H9 (cell line): ENCODE results near the gene HYDIN. TPM values are rescaled to one million over a fixed set of nuclear protein-coding genes. Genes with fewer than 3 reads are reported as not detected.
"Not testable (repeated sequence)": the region's sequence is repeated elsewhere in the genome, so short reads cannot be mapped to it uniquely, and the experiment has no call there.

ENCODE experiments used
- DNase-seq: peaks from one replicate; pipeline ENCODE4 v3.0.0-alpha.2; 2017
- H2AFZ ChIP-seq: one replicate; pipeline ENCODE4 v1.6.1; 2013; ENCODE audit warnings: mild to moderate bottlenecking, low read length, control low read depth, moderate library complexity
- H2AK5ac ChIP-seq: 2 replicates; pipeline ENCODE4 v1.6.1; 2013; ENCODE audit warnings: low read length, control low read depth, mixed read lengths; ENCODE audit not compliant: insufficient read length
- H2BK120ac ChIP-seq: one replicate; pipeline ENCODE4 v1.6.1; 2013; ENCODE audit warnings: low read depth, mild to moderate bottlenecking, low read length, control low read depth, inconsistent platforms; ENCODE audit not compliant: poor library complexity, severe bottlenecking
- H2BK12ac ChIP-seq: 2 replicates; pipeline ENCODE4 v1.6.1; 2013; ENCODE audit warnings: low read length, control low read depth, mixed read lengths, low read depth; ENCODE audit not compliant: insufficient read length
- H2BK15ac ChIP-seq: 2 replicates; pipeline ENCODE4 v1.6.1; 2013; ENCODE audit warnings: low read depth, low read length, control low read depth
- H2BK20ac ChIP-seq: one replicate; pipeline ENCODE4 v1.6.1; 2013; ENCODE audit warnings: low read depth, mild to moderate bottlenecking, low read length, control low read depth, inconsistent platforms; ENCODE audit not compliant: poor library complexity, severe bottlenecking
- H2BK5ac ChIP-seq: 2 replicates; pipeline ENCODE4 v1.6.1; 2013; ENCODE audit warnings: low read length, control low read depth, mixed read lengths; ENCODE audit not compliant: insufficient read length
- H3K14ac ChIP-seq: 2 replicates; pipeline ENCODE4 v1.6.1; 2013; ENCODE audit warnings: low read length, control low read depth; ENCODE audit not compliant: insufficient read depth
- H3K18ac ChIP-seq: 2 replicates; pipeline ENCODE4 v1.6.1; 2013; ENCODE audit warnings: low read depth, mild to moderate bottlenecking, mixed read lengths, low read length, control low read depth; ENCODE audit not compliant: insufficient read length
- H3K23ac ChIP-seq: 2 replicates; pipeline ENCODE4 v1.6.1; 2013; ENCODE audit warnings: low read length, control low read depth, mixed read lengths, low read depth; ENCODE audit not compliant: insufficient read length
- H3K23me2 ChIP-seq: 2 replicates; pipeline ENCODE4 v1.6.1; 2013; ENCODE audit warnings: low read depth, mild to moderate bottlenecking, mixed read lengths, low read length, control low read depth; ENCODE audit not compliant: insufficient read length, poor library complexity, severe bottlenecking
- H3K27ac ChIP-seq: 2 replicates; pipeline ENCODE4 v1.5.1; 2013; ENCODE audit warnings: low read length, control low read depth, mixed read lengths, low read depth; ENCODE audit not compliant: insufficient read length
- H3K27me3 ChIP-seq: 2 replicates; pipeline ENCODE4 v1.6.1; 2013; ENCODE audit warnings: low read length, control low read depth, inconsistent platforms; ENCODE audit not compliant: insufficient read depth
- H3K4ac ChIP-seq: 2 replicates; pipeline ENCODE4 v1.6.1; 2013; ENCODE audit warnings: low read depth, mild to moderate bottlenecking, control low read depth, inconsistent platforms, low read length, moderate library complexity
- H3K4me1 ChIP-seq: 2 replicates; pipeline ENCODE4 v1.6.1; 2013; ENCODE audit warnings: low read length, control low read depth, inconsistent platforms; ENCODE audit not compliant: insufficient read depth
- H3K4me2 ChIP-seq: 2 replicates; pipeline ENCODE4 v1.6.1; 2013; ENCODE audit warnings: low read length, control low read depth, mixed read lengths; ENCODE audit not compliant: insufficient read length, insufficient read depth
- H3K56ac ChIP-seq: 2 replicates; pipeline ENCODE4 v1.6.1; 2013; ENCODE audit warnings: low read depth, mild to moderate bottlenecking, mixed read lengths, low read length, control low read depth; ENCODE audit not compliant: insufficient read length
- H3K79me1 ChIP-seq: 2 replicates; pipeline ENCODE4 v1.6.1; 2013; ENCODE audit warnings: low read depth, mild to moderate bottlenecking, moderate library complexity, low read length, control low read depth, inconsistent platforms; ENCODE audit not compliant: insufficient read depth, poor library complexity, severe bottlenecking
- H3K79me2 ChIP-seq: 2 replicates; pipeline ENCODE4 v1.6.1; 2013; ENCODE audit warnings: low read length, control low read depth, inconsistent platforms; ENCODE audit not compliant: insufficient read depth
- H3K9ac ChIP-seq: 2 replicates; pipeline ENCODE4 v1.6.1; 2013; ENCODE audit warnings: low read length, control low read depth, mixed read lengths; ENCODE audit not compliant: insufficient read length; ENCODE audit errors: extremely low read depth
- H3K9me3 ChIP-seq: one replicate; pipeline ENCODE4 v1.6.1; 2013; ENCODE audit warnings: low read depth, low read length, inconsistent platforms; ENCODE audit not compliant: control insufficient read depth
- H3T11ph ChIP-seq: one replicate; pipeline ENCODE4 v1.6.1; 2013; ENCODE audit warnings: mild to moderate bottlenecking, low read length, control low read depth, inconsistent platforms
- H4K20me1 ChIP-seq: one replicate; pipeline ENCODE4 v1.6.1; 2013; ENCODE audit not compliant: control insufficient read depth, insufficient read length, insufficient read depth
- H4K5ac ChIP-seq: 2 replicates; pipeline ENCODE4 v1.6.1; 2013; ENCODE audit warnings: low read depth, mild to moderate bottlenecking, mixed read lengths, low read length, control low read depth; ENCODE audit not compliant: insufficient read length
- H4K8ac ChIP-seq: replicated peaks from 2 replicates; pipeline ENCODE4 v1.6.1; 2013; ENCODE audit warnings: low read length, control low read depth, mixed read lengths, low read depth; ENCODE audit not compliant: insufficient read length
- H4K91ac ChIP-seq: 2 replicates; pipeline ENCODE4 v1.6.1; 2013; ENCODE audit warnings: low read depth, mild to moderate bottlenecking, moderate library complexity, mixed read lengths, low read length, control low read depth; ENCODE audit not compliant: insufficient read length
- H3K27ac Mint-ChIP-seq, 3 experiments: 2 replicates in 2 of 3; 3 replicates in 1 of 3; pipeline ENCODE4 v1.8.0; 2020 to 2021; ENCODE audit warnings: mixed read lengths in 3 of 3, mild to moderate bottlenecking in 1 of 3, moderate library complexity in 1 of 3
- H3K27me3 Mint-ChIP-seq: 2 replicates; pipeline ENCODE4 v1.8.0; 2021; ENCODE audit warnings: low read depth, mild to moderate bottlenecking, moderate library complexity, mixed read lengths
- H3K36me3 Mint-ChIP-seq, 3 experiments: 2 replicates in 2 of 3; 3 replicates in 1 of 3; pipeline ENCODE4 v1.8.0; 2020 to 2021; ENCODE audit warnings: low read depth in 3 of 3, mixed read lengths in 3 of 3; ENCODE audit not compliant: insufficient read depth in 1 of 3
- H3K4me1 Mint-ChIP-seq, 2 experiments: 2 replicates each; pipeline ENCODE4 v1.8.0; 2020; ENCODE audit warnings: mixed read lengths in 2 of 2
- H3K4me3 Mint-ChIP-seq, 2 experiments: 2 replicates in 1 of 2; 3 replicates in 1 of 2; pipeline ENCODE4 v1.8.0; 2020 to 2021; ENCODE audit warnings: mild to moderate bottlenecking in 2 of 2, mixed read lengths in 2 of 2, moderate library complexity in 1 of 2
- H3K9me3 Mint-ChIP-seq, 2 experiments: 2 replicates in 1 of 2; 3 replicates in 1 of 2; pipeline ENCODE4 v1.8.0; 2020; ENCODE audit warnings: mild to moderate bottlenecking in 2 of 2, mixed read lengths in 2 of 2, moderate library complexity in 1 of 2
- CTCF ChIP-seq: fragments of 200-600 bp; sonication (generic); conservative IDR thresholded peaks from 3 replicates; pipeline ENCODE4 v1.8.0; 2021; ENCODE audit warnings: antibody characterized with exemption, mild to moderate bottlenecking
- WGBS: extraction: QIAGEN DNeasy Blood & Tissue Kit; methylation state at CpG from one replicate; pipeline ENCODE4 v1.1.7; 2013; ENCODE audit warnings: missing lambda C conversion rate, low lambda C conversion rate, mixed read lengths; ENCODE audit not compliant: insufficient read length; ENCODE audit errors: extremely low coverage; 5-methylcytosine and 5-hydroxymethylcytosine counted together
- total RNA-seq: library from RNA; stranded (reverse); gene quantifications from 2 replicates; pipeline ENCODE4 v1.2.1, GENCODE V29; 2021

Gene HYDIN
- total RNA-seq, 1 experiment from 2014 or later = 1.7 TPM

GRCh38 chr16:70968332-70968731, 262.2 kb downstream of the HYDIN start:
- not testable (repeated sequence) for H2BK12ac ChIP-seq, H2BK20ac ChIP-seq, H4K8ac ChIP-seq, H3K27ac Mint-ChIP-seq, H3K4ac ChIP-seq, H3K23ac ChIP-seq, DNase-seq, H3K56ac ChIP-seq, H2BK5ac ChIP-seq, H2BK15ac ChIP-seq, H3K27ac ChIP-seq, H4K91ac ChIP-seq, H2AFZ ChIP-seq, H3K9me3 Mint-ChIP-seq, H2BK120ac ChIP-seq, H3K9me3 ChIP-seq, H3K9ac ChIP-seq, H3T11ph ChIP-seq, H3K27me3 ChIP-seq, H4K5ac ChIP-seq, H3K4me3 Mint-ChIP-seq, H3K18ac ChIP-seq, H3K79me2 ChIP-seq, H3K79me1 ChIP-seq, H3K4me1 Mint-ChIP-seq, H3K23me2 ChIP-seq, H3K27me3 Mint-ChIP-seq, H3K36me3 Mint-ChIP-seq, H4K20me1 ChIP-seq, H3K14ac ChIP-seq, H3K4me2 ChIP-seq, H2AK5ac ChIP-seq, H3K4me1 ChIP-seq
- peak; percentile 34; the same call in 1 of the 3 replicates for TF ChIP-seq CTCF
- no CpG with 5 or more reads among the region's 3 CpGs for WGBS

GRCh38 chr16:70960169-70960568, 270.4 kb downstream of the HYDIN start:
- H2AK5ac ChIP-seq, H2BK15ac ChIP-seq, H3K23me2 ChIP-seq, H3K4ac ChIP-seq, H3K56ac ChIP-seq, H3K27me3 ChIP-seq, H4K20me1 ChIP-seq, H2BK12ac ChIP-seq, H3K4me1 ChIP-seq, H3K23ac ChIP-seq, H3K14ac ChIP-seq, H3K36me3 Mint-ChIP-seq, H4K5ac ChIP-seq, H2AFZ ChIP-seq, DNase-seq, H3K27ac Mint-ChIP-seq, H2BK120ac ChIP-seq, H4K8ac ChIP-seq, H3K27me3 Mint-ChIP-seq, H3K27ac ChIP-seq, H3K9me3 ChIP-seq, H2BK20ac ChIP-seq, H3K9ac ChIP-seq, H3K4me2 ChIP-seq, H3K9me3 Mint-ChIP-seq, H4K91ac ChIP-seq, H3K79me2 ChIP-seq, H2BK5ac ChIP-seq, H3K18ac ChIP-seq, H3K4me1 Mint-ChIP-seq, H3K4me3 Mint-ChIP-seq, H3T11ph ChIP-seq, H3K79me1 ChIP-seq: not testable (repeated sequence)
- WGBS = no CpG with 5 or more reads among the region's 3 CpGs
